ENCODE results near the gene LY6G6D. TPM values are rescaled to one million over a fixed set of nuclear protein-coding genes. Genes with fewer than 3 reads are reported as not detected.

LY6G6D gene
- total and polyA plus RNA-seq, 2 of the 13 experiments (the other 11 are each of a cell fraction or from before 2014, with no cell fraction given) = not detected

DNA sequence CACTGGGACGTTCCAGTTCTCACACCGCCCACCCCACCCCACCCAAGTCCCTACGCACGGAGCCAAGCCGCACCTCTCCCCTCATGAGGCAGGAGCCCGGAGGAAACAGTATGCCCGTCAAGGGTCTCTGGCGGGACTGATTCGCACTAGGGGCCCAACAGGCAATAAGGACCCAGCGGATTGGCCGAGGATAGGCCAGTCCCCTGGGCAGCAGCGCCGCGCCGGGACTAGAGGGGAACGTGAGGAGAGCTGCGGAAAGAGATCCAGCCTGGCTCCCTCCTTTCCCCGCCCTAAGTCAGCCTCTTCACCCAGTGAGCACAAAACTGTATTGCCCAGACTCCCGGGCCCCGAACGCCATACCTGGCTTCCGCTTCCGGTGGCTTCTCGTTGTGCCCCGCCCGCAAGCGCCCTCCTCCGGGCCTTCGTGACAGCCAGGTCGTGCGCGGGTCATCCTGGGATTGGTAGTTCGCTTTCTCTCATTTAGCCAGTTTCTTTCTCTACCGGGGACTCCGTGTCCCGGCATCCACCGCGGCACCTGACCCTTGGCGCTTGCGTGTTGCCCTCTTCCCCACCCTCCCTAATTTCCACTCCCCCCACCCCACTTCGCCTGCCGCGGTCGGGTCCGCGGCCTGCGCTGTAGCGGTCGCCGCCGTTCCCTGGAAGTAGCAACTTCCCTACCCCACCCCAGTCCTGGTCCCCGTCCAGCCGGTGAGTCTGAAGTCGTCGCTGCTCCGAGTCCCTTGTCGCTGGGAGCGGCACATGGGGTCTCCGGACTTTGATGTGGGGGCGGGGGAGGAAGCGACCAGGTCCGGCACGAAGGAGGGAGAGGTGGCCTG is 49.4 kb upstream of the LY6G6D start, which contains the start of gene CSNK2B (continued):
- TF ChIP-seq, protein P1, sequence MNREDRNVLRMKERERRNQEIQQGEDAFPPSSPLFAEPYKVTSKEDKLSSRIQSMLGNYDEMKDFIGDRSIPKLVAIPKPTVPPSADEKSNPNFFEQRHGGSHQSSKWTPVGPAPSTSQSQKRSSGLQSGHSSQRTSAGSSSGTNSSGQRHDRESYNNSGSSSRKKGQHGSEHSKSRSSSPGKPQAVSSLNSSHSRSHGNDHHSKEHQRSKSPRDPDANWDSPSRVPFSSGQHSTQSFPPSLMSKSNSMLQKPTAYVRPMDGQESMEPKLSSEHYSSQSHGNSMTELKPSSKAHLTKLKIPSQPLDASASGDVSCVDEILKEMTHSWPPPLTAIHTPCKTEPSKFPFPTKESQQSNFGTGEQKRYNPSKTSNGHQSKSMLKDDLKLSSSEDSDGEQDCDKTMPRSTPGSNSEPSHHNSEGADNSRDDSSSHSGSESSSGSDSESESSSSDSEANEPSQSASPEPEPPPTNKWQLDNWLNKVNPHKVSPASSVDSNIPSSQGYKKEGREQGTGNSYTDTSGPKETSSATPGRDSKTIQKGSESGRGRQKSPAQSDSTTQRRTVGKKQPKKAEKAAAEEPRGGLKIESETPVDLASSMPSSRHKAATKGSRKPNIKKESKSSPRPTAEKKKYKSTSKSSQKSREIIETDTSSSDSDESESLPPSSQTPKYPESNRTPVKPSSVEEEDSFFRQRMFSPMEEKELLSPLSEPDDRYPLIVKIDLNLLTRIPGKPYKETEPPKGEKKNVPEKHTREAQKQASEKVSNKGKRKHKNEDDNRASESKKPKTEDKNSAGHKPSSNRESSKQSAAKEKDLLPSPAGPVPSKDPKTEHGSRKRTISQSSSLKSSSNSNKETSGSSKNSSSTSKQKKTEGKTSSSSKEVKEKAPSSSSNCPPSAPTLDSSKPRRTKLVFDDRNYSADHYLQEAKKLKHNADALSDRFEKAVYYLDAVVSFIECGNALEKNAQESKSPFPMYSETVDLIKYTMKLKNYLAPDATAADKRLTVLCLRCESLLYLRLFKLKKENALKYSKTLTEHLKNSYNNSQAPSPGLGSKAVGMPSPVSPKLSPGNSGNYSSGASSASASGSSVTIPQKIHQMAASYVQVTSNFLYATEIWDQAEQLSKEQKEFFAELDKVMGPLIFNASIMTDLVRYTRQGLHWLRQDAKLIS (CRISPR knock-in tag; IDR thresholded peaks at IDR 0.05) = no peak; the same call in 1 of the 2 replicates
- TF ChIP-seq NAIF1 (CRISPR knock-in tag; IDR thresholded peaks at IDR 0.05; ENCODE audit: borderline replicate concordance) (no peak), ZNF75D (CRISPR knock-in tag; IDR thresholded peaks at IDR 0.05; ENCODE audit: borderline replicate concordance) (no peak), MAF1 (CRISPR knock-in tag; IDR thresholded peaks at IDR 0.05; ENCODE audit: borderline replicate concordance) (no peak), PCBP1 (IDR thresholded peaks at IDR 0.05; ENCODE audit: borderline replicate concordance, low read depth, low read length) (peak; percentile 98), RNF2 (conservative IDR thresholded peaks at IDR 0.05; ENCODE audit: low read depth) (no peak), PLRG1 (conservative IDR thresholded peaks at IDR 0.05) (no peak), ZNF619 (CRISPR knock-in tag; IDR thresholded peaks at IDR 0.05) (no peak; the same call in 1 of the 2 replicates), SIX1 (CRISPR knock-in tag; IDR thresholded peaks at IDR 0.05; ENCODE audit: borderline replicate concordance) (peak; percentile 43; the same call in 1 of the 2 replicates), CENPT (CRISPR knock-in tag; IDR thresholded peaks at IDR 0.05; ENCODE audit: low read depth) (0 out of 2 replicates have a peak, but pooled peaks have one; percentile 3), HNF4G (IDR thresholded peaks at IDR 0.05; ENCODE audit: borderline replicate concordance, low read depth, low read length) (peak; percentile 3), HNF4G (CRISPR knock-in tag; IDR thresholded peaks at IDR 0.05; ENCODE audit: borderline replicate concordance, low read depth) (no peak), ZNF230 (CRISPR knock-in tag; IDR thresholded peaks at IDR 0.05) (peak; percentile 77; the same call in 1 of the 2 replicates)
- TF ChIP-seq, protein P2, sequence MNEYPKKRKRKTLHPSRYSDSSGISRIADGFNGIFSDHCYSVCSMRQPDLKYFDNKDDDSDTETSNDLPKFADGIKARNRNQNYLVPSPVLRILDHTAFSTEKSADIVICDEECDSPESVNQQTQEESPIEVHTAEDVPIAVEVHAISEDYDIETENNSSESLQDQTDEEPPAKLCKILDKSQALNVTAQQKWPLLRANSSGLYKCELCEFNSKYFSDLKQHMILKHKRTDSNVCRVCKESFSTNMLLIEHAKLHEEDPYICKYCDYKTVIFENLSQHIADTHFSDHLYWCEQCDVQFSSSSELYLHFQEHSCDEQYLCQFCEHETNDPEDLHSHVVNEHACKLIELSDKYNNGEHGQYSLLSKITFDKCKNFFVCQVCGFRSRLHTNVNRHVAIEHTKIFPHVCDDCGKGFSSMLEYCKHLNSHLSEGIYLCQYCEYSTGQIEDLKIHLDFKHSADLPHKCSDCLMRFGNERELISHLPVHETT (CRISPR knock-in tag; conservative IDR thresholded peaks at IDR 0.05) = 0 out of 2 replicates have a peak, but pooled peaks have one; percentile 62

Measured in HepG2 (cell line).